Glutamatergic neuron (in vitro differentiated cells): Measurements from ENCODE around the gene KRTAP1-4. TPM values are rescaled to one million over a fixed set of nuclear protein-coding genes. Genes with fewer than 3 reads are reported as not detected.

ENCODE experiments used
- DNase-seq: peaks from one replicate; pipeline ENCODE4 v3.0.0; 2022
- H3K27ac Mint-ChIP-seq: one replicate; pipeline ENCODE4 v1.8.0; 2020; ENCODE audit warnings: mild to moderate bottlenecking, mixed read lengths, inconsistent platforms; ENCODE audit not compliant: unreplicated experiment
- H3K27me3 Mint-ChIP-seq: one replicate; pipeline ENCODE4 v1.8.0; 2020; ENCODE audit warnings: mild to moderate bottlenecking, moderate library complexity, mixed read lengths, inconsistent platforms; ENCODE audit not compliant: unreplicated experiment
- H3K36me3 Mint-ChIP-seq: one replicate; pipeline ENCODE4 v1.8.0; 2020; ENCODE audit warnings: mild to moderate bottlenecking, mixed read lengths, inconsistent platforms; ENCODE audit not compliant: unreplicated experiment
- H3K4me1 Mint-ChIP-seq: one replicate; pipeline ENCODE4 v1.8.0; 2020; ENCODE audit warnings: mild to moderate bottlenecking, low read depth, mixed read lengths, inconsistent platforms; ENCODE audit not compliant: unreplicated experiment
- H3K4me3 Mint-ChIP-seq: one replicate; pipeline ENCODE4 v1.8.0; 2020; ENCODE audit warnings: mild to moderate bottlenecking, mixed read lengths, inconsistent platforms; ENCODE audit not compliant: unreplicated experiment
- H3K9me3 Mint-ChIP-seq: one replicate; pipeline ENCODE4 v1.8.0; 2020; ENCODE audit warnings: mild to moderate bottlenecking, moderate library complexity, mixed read lengths, inconsistent platforms; ENCODE audit not compliant: unreplicated experiment
- CTCF ChIP-seq: fragments of 200-600 bp; sonication (generic); IDR thresholded peaks from one replicate; pipeline ENCODE4 v1.5.0; 2021; ENCODE audit not compliant: partially characterized antibody, unreplicated experiment
- total RNA-seq: library from RNA; stranded (reverse); fragmentation: NEBNext Ultra II Directional; extraction: Animal tissue kit (Norgen Biotek cat#: 25700); gene quantifications from one replicate; pipeline ENCODE4 v1.2.1, GENCODE V29; 2021; ENCODE audit not compliant: unreplicated experiment

Gene KRTAP1-4
- total RNA-seq, 1 donor from 2014 or later = not detected

- H3K4me3 Mint-ChIP-seq = no peak within 1 kb of the TSS
- no peaks in the 10 kb centered on the region for H3K9me3 Mint-ChIP-seq
- no peaks in the 10 kb centered on the region for H3K36me3 Mint-ChIP-seq
- H3K27ac Mint-ChIP-seq = no peak within 1 kb of the TSS
- DNase-seq = no peak
- peaks cover 9% of the 10 kb centered on the region for H3K4me1 Mint-ChIP-seq
- H3K27me3 Mint-ChIP-seq = no peaks in the 10 kb centered on the region
- TF ChIP-seq CTCF = no peak
Observed at GRCh38 chr17:40984226-40984625, 45.8 kb downstream of the KRTAP1-4 start, which contains the start of gene KRT40. TSS of gene KRT40 (minus strand) at chr17:40984326. CDS start at chr17:40984273, 53 bp downstream.

- Mint-ChIP-seq H3K36me3 (no peaks in the 10 kb centered on the region), H3K27me3 (no peaks in the 10 kb centered on the region), H3K4me1 (peaks cover 9% of the 10 kb centered on the region), H3K27ac (peak overlapping the region; percentile 36), H3K4me3 (no peak overlapping the region), H3K9me3 (peaks cover 3% of the 10 kb centered on the region)
- no peak for TF ChIP-seq CTCF
- no peak for DNase-seq
Observed at GRCh38 chr17:40981115-40981514, 48.9 kb downstream of the KRTAP1-4 start.

DNA sequence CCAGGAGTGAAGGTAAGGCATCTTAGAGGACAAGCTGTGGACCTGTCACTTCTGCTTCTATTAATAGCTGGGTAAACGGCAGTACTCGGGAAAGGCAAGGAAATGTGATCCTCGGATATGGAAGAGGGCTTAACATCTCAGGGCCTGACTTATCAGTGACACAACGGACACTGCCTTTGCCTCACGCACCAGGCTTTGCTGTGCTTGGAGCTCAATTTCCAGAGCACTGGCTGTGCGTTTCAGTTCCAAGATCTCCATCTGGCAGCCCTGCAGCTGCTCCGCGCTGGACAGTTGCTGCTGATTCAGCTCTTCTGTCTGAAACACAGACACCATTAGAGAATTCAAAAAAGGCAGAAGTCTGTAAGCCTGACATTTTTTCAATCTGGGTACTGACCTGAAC, 49.4 kb downstream of the KRTAP1-4 start:
- Mint-ChIP-seq H3K27me3 (no peaks in the 10 kb centered on the region), H3K4me1 (peaks cover 9% of the 10 kb centered on the region), H3K9me3 (peaks cover 3% of the 10 kb centered on the region), H3K4me3 (no peak overlapping the region), H3K27ac (peak overlapping the region; percentile 71), H3K36me3 (no peaks in the 10 kb centered on the region)
- TF ChIP-seq CTCF = no peak
- peak; percentile 27 for DNase-seq

DNA sequence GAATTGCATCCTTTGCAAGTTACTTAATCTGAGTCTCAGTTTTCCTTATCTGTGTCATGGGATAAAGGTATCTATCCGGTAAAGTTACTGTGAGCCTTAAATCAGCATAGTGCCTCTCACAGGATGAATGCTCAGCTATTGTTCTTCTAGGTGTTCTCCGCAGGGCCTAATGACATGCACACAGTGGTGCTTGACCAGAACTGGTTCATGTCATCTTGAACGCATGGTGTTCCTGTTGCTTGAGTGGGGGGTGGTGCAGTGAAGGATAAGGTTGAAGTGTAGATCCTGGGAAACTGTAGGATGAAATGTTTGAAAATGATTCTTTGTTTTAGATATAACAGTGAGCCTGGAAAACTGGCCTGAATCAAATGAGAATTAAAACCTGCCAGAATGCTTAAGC, 49.9 kb downstream of the KRTAP1-4 start:
- Mint-ChIP-seq H3K4me3 (no peak overlapping the region), H3K4me1 (peaks cover 9% of the 10 kb centered on the region), H3K27me3 (peaks cover 3% of the 10 kb centered on the region), H3K9me3 (peaks cover 3% of the 10 kb centered on the region), H3K27ac (no peak overlapping the region), H3K36me3 (no peaks in the 10 kb centered on the region)
- no peak for DNase-seq
- no peak for TF ChIP-seq CTCF

Other genes starting within 250 kb of the KRTAP1-4 start
- not detected for gene KRT27, start 247.6 kb downstream of the KRTAP1-4 start, total RNA-seq
- gene KRT28, start 230.2 kb downstream of the KRTAP1-4 start, total RNA-seq = not detected
- gene KRT10, start 207.6 kb downstream of the KRTAP1-4 start, total RNA-seq = 27.1 TPM
- not detected for gene KRT12, start 163.0 kb downstream of the KRTAP1-4 start, total RNA-seq
- gene KRT20, start 145.0 kb downstream of the KRTAP1-4 start, total RNA-seq = not detected
- gene KRT23, start 92.5 kb downstream of the KRTAP1-4 start, total RNA-seq = not detected
- not detected for gene KRT39, start 63.2 kb downstream of the KRTAP1-4 start, total RNA-seq
- not detected for gene KRT40, start 45.9 kb downstream of the KRTAP1-4 start, total RNA-seq
- not detected for gene KRTAP3-3, start 36.0 kb downstream of the KRTAP1-4 start, total RNA-seq
- not detected for gene KRTAP3-2, start 30.3 kb downstream of the KRTAP1-4 start, total RNA-seq
- gene KRTAP3-1, start 21.1 kb downstream of the KRTAP1-4 start, total RNA-seq = not detected
- not detected for gene KRTAP1-5, start 3.0 kb downstream of the KRTAP1-4 start, total RNA-seq
- not detected for gene KRTAP1-3, start 4.7 kb upstream of the KRTAP1-4 start, total RNA-seq
- not detected for gene KRTAP1-1, start 11.3 kb upstream of the KRTAP1-4 start, total RNA-seq
- not detected for gene KRTAP2-1, start 17.1 kb upstream of the KRTAP1-4 start, total RNA-seq
- not detected for gene KRTAP2-2, start 25.0 kb upstream of the KRTAP1-4 start, total RNA-seq
- gene KRTAP2-3, start 29.9 kb upstream of the KRTAP1-4 start, total RNA-seq = not detected
- gene KRTAP2-4, start 35.7 kb upstream of the KRTAP1-4 start, total RNA-seq = not detected
- gene KRTAP4-7, start 54.0 kb upstream of the KRTAP1-4 start, total RNA-seq = not detected
- not detected for gene KRTAP4-8, start 67.9 kb upstream of the KRTAP1-4 start, total RNA-seq
- gene KRTAP4-16, start 72.0 kb upstream of the KRTAP1-4 start, total RNA-seq = not detected
- not detected for gene KRTAP4-9, start 75.2 kb upstream of the KRTAP1-4 start, total RNA-seq
- not detected for gene KRTAP4-11, start 88.2 kb upstream of the KRTAP1-4 start, total RNA-seq
- gene KRTAP4-12, start 94.0 kb upstream of the KRTAP1-4 start, total RNA-seq = not detected
- not detected for gene KRTAP4-6, start 110.3 kb upstream of the KRTAP1-4 start, total RNA-seq
- gene KRTAP4-5, start 119.6 kb upstream of the KRTAP1-4 start, total RNA-seq = not detected
- not detected for gene KRTAP4-4, start 130.6 kb upstream of the KRTAP1-4 start, total RNA-seq
- gene KRTAP4-3, start 138.0 kb upstream of the KRTAP1-4 start, total RNA-seq = not detected
- gene KRTAP4-2, start 148.0 kb upstream of the KRTAP1-4 start, total RNA-seq = not detected
- gene KRTAP4-1, start 154.7 kb upstream of the KRTAP1-4 start, total RNA-seq = not detected
- gene KRTAP9-1, start 159.7 kb upstream of the KRTAP1-4 start, total RNA-seq = not detected
- not detected for gene KRTAP9-2, start 196.5 kb upstream of the KRTAP1-4 start, total RNA-seq
- gene KRTAP9-3, start 202.3 kb upstream of the KRTAP1-4 start, total RNA-seq = not detected
- not detected for gene KRTAP9-8, start 207.8 kb upstream of the KRTAP1-4 start, total RNA-seq
- not detected for gene KRTAP9-4, start 219.5 kb upstream of the KRTAP1-4 start, total RNA-seq
- gene KRTAP9-9, start 225.2 kb upstream of the KRTAP1-4 start, total RNA-seq = not detected
- not detected for gene KRTAP9-6, start 235.2 kb upstream of the KRTAP1-4 start, total RNA-seq
- not detected for gene KRTAP9-7, start 245.5 kb upstream of the KRTAP1-4 start, total RNA-seq